Mesothelial cell of epicardium (in vitro differentiated cells): ENCODE measurements around the gene DIP2C. TPM values are rescaled to one million over a fixed set of nuclear protein-coding genes. Genes with fewer than 3 reads are reported as not detected.

Experiments
- DNase-seq, 2 experiments: peaks; one replicate each; pipeline ENCODE4 v3.0.0; 2021; ENCODE audit warnings: low spot score in 2 of 2; ENCODE audit not compliant: unreplicated experiment in 2 of 2
- H3K27ac Mint-ChIP-seq: 2 replicates; pipeline ENCODE4 v1.8.0; 2021; ENCODE audit warnings: mixed read lengths
- H3K27me3 Mint-ChIP-seq: 2 replicates; pipeline ENCODE4 v1.8.0; 2021; ENCODE audit warnings: low read depth, mixed read lengths
- H3K36me3 Mint-ChIP-seq: 2 replicates; pipeline ENCODE4 v1.8.0; 2021; ENCODE audit warnings: mixed read lengths
- H3K4me1 Mint-ChIP-seq: 2 replicates; pipeline ENCODE4 v1.8.0; 2021; ENCODE audit warnings: mixed read lengths
- H3K4me3 Mint-ChIP-seq: 2 replicates; pipeline ENCODE4 v1.8.0; 2021; ENCODE audit warnings: mild to moderate bottlenecking, moderate library complexity, mixed read lengths
- H3K9me3 Mint-ChIP-seq: 2 replicates; pipeline ENCODE4 v1.8.0; 2021; ENCODE audit warnings: mixed read lengths
- CTCF ChIP-seq: fragments of 200-600 bp; sonication (generic); IDR thresholded peaks from one replicate; pipeline ENCODE4 v1.5.0; 2021; ENCODE audit warnings: antibody characterized with exemption; ENCODE audit not compliant: unreplicated experiment
- total RNA-seq: library from RNA; stranded (reverse); gene quantifications from 3 replicates; pipeline ENCODE4 v1.2.1, GENCODE V29; 2021

Gene DIP2C
- total RNA-seq, 1 donor from 2014 or later: 30.3 TPM

GRCh38 chr10:538895-539294 lies 150.6 kb downstream of the DIP2C start:
- H3K4me3 Mint-ChIP-seq: no peak overlapping the region
- H3K36me3 Mint-ChIP-seq: no peaks in the 10 kb centered on the region
- no peaks in the 10 kb centered on the region for H3K27me3 Mint-ChIP-seq
- H3K4me1 Mint-ChIP-seq: peaks cover 17% of the 10 kb centered on the region
- no peak for DNase-seq
- TF ChIP-seq CTCF: no peak
- H3K27ac Mint-ChIP-seq: no peak overlapping the region
- H3K9me3 Mint-ChIP-seq: no peaks in the 10 kb centered on the region

- H3K27ac Mint-ChIP-seq: no peak overlapping the region
- no peak overlapping the region for H3K4me3 Mint-ChIP-seq
- DNase-seq: no peak
- H3K27me3 Mint-ChIP-seq: no peaks in the 10 kb centered on the region
- TF ChIP-seq CTCF: no peak
- peaks cover 15% of the 10 kb centered on the region for H3K4me1 Mint-ChIP-seq
- H3K36me3 Mint-ChIP-seq: no peaks in the 10 kb centered on the region
- H3K9me3 Mint-ChIP-seq: no peaks in the 10 kb centered on the region
Measured at GRCh38 chr10:536935-537334, 152.5 kb downstream of the DIP2C start.

GRCh38 chr10:536371-536925 lies 153.0 kb downstream of the DIP2C start:
- no peak for DNase-seq
- no peak for TF ChIP-seq CTCF
- no peaks in the 10 kb centered on the region for H3K9me3 Mint-ChIP-seq
- no peak overlapping the region for H3K27ac Mint-ChIP-seq
- no peak overlapping the region for H3K4me3 Mint-ChIP-seq
- no peaks in the 10 kb centered on the region for H3K36me3 Mint-ChIP-seq
- peaks cover 10% of the 10 kb centered on the region for H3K4me1 Mint-ChIP-seq
- H3K27me3 Mint-ChIP-seq: no peaks in the 10 kb centered on the region

- Mint-ChIP-seq H3K9me3 (no peaks in the 10 kb centered on the region), H3K4me1 (peaks cover 9% of the 10 kb centered on the region), H3K27ac (no peak overlapping the region), H3K36me3 (no peaks in the 10 kb centered on the region), H3K27me3 (no peaks in the 10 kb centered on the region), H3K4me3 (no peak overlapping the region)
- no peak for DNase-seq
- no peak for TF ChIP-seq CTCF
Measured at GRCh38 chr10:535952-536351, 153.5 kb downstream of the DIP2C start.

GRCh38 chr10:535051-535450 lies 154.4 kb downstream of the DIP2C start:
- H3K27ac Mint-ChIP-seq: no peak overlapping the region
- no peak overlapping the region for H3K4me3 Mint-ChIP-seq
- DNase-seq: no peak
- H3K36me3 Mint-ChIP-seq: no peaks in the 10 kb centered on the region
- H3K9me3 Mint-ChIP-seq: no peaks in the 10 kb centered on the region
- H3K27me3 Mint-ChIP-seq: no peaks in the 10 kb centered on the region
- H3K4me1 Mint-ChIP-seq: peaks cover 9% of the 10 kb centered on the region
- no peak for TF ChIP-seq CTCF

GRCh38 chr10:534047-534566 lies 155.4 kb downstream of the DIP2C start:
- no peaks in the 10 kb centered on the region for H3K36me3 Mint-ChIP-seq
- TF ChIP-seq CTCF: no peak
- H3K9me3 Mint-ChIP-seq: no peaks in the 10 kb centered on the region
- H3K4me3 Mint-ChIP-seq: no peak overlapping the region
- no peak overlapping the region for H3K27ac Mint-ChIP-seq
- DNase-seq: no peak
- no peaks in the 10 kb centered on the region for H3K27me3 Mint-ChIP-seq
- H3K4me1 Mint-ChIP-seq: peaks cover 9% of the 10 kb centered on the region
